DMS114 treated with DMSO at 0.1 percent for 48 hours (cell line): ENCODE data around the gene USP49.
A peak's percentile ranks its signal among the peaks of the same experiment; 100 is the strongest.
"Not testable (repeated sequence)": the region's sequence is repeated elsewhere in the genome, so short reads cannot be mapped to it uniquely, and the experiment has no call there.

Experiments used
- DNase-seq: peaks from one replicate; lab custom pipeline; 2025; ENCODE audit not compliant: unreplicated experiment; lab: John Stamatoyannopoulos, UW

The USP49 gene

DNA sequence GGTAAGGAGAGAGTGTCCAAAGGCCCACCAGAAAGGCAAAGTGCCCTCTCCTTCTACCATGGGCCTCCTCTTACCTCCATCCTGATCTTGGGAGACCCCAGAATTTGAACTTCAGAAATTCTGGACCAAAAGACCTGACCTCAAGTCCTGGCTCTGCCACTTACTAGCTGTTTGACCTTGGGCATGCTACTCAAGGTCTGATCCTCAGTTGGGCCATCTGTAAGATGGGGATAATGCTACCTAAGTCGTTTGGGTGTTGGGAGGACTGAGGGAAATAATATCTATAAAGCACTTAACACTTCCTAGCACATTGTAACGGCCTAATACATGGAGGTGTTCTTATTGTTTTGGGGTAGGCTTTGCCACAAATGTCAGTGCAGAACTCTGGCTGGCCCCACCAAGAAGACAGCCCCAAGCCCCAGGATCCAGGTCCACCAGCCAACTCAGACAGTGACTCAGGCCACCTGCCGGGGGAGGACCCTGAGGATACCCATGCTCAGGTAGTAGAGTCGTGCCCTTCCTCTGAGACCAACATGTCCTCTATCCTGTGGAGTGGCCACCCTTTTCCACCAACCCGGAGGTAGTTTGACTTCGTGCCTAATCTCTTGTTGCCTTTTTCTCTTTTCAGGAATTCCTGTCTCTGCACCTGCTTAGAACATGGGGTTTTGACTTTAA lies 111.9 kb downstream of the USP49 start:
- DNase-seq: no peak

DNA sequence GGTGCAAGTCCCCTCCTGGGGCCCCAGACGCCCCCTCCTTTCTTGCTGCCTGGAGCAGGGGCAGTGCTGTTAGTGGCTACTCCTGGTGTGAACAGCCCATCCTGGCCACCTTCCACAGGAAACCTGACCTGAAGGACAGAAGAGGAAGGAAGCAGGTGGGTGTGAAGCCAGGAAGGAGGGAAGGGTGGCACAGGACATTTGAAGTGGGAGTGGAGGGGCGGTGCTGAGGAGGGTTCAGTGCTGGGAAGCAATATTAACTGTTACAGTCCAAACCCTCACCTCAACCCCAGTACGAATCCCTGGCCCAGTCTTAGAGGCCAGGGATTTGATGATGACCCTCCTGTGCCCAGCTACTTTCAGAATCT lies 113.8 kb downstream of the USP49 start:
- DNase-seq: no peak

DNA sequence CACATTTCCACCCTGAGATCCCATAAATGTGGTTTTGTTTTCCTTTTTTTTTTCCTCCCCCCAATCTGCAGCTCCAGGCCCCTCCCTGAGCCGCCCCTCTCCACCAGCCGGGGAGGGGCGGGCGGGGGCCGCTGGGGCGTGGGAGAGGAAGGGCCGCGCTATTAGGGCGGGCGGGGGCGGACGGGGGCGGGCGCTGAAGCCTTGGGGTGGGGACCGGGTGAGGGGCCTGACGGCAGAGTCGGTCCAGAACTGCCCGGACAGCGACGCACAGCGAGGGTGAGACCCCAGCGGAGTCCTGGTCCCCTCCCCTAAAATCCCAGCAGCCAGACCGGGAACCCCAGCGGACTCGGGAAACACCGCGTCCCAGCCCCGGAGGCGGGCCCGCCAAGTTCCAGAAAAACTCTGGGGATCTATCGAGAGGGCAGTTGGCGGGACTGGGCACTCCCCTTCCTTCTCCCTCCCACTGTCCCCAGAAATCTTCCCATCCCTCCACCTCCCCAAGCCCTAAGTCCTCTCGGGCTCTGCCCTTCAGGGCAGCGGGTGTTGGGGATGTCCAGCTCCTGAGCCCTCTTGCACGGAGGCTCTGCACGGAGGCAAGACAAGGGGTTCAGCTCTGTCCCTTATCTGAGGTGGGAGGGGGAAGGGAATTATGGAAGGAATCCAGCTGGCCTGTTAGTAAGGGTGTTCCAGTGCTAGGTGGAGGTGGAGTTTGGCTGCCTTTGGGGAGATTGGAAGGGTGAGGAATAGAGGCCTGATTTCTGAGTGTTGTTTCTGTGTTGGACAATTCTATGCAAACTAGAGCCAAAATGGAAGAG lies 114.4 kb downstream of the USP49 start, which contains the start of gene PRICKLE4:
Gene PRICKLE4 (plus strand): TSS at position 232 of the 815 bp plus-strand sequence. CDS start 2,692 bp downstream, outside the sequence.
- DNase-seq: no peak

DNA sequence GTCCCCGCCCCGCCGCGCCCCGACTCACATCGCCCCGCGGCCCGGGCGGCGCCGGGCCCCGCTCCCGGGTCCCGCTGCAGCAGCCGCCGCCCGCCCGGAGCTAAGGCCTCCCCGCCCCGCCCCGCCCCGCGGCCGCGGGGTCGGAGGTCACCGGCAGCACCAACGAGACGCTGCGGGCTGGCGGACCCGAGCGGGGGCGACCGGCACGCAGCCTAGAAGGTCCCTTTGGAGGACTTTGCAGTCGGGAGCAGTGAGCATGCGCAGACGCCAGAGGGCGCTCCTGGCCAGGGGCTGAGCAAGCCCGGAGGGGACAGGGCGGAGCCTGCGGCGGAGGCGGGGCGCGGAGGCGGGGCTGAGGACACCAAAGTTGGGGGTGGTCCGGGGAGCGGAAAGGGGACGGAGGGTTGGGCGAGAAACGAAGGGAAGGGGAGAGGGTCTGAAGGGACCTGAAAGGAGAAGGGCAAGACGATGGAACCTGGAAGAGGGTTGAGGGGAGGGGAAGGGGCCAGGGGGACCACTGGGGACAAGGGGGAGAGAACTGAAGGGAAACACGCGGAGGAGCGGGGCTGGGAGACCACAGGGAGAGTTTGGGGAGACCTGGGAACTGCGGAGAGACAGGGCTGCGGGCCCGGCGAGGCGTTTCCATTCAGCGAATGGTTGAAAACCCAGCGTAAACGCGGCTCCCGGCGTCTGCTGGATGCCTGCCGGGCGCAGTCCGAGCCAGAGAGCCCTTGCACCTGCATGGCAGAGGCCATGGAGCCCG lies 115.2 kb downstream of the USP49 start, which contains the start of gene FRS3:
Gene FRS3 (minus strand): TSS at position 113 of the 763 bp plus-strand sequence. CDS start 2,913 bp downstream, outside the sequence.
- DNase-seq: peak; percentile 91

DNA sequence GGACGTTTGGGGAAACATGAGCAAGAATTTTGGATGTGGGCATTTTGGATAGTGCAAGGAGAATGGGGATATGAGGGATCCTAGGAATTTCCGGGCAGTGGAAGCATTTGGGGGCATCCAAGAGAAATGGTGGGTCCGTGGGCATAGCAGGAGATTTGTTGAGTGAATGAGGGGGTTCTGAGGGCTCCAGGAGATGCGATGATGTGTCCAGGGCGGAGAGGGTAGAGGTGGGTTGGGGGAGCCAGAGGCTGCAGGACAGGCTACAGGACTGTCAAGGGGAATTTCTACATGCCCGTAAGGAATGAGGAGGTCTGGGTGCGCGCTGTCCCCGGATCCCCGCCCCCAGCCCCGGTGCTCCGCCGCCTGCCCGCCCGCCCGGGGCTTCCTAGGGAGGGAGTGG lies 115.8 kb downstream of the USP49 start:
- DNase-seq: no peak

DNA sequence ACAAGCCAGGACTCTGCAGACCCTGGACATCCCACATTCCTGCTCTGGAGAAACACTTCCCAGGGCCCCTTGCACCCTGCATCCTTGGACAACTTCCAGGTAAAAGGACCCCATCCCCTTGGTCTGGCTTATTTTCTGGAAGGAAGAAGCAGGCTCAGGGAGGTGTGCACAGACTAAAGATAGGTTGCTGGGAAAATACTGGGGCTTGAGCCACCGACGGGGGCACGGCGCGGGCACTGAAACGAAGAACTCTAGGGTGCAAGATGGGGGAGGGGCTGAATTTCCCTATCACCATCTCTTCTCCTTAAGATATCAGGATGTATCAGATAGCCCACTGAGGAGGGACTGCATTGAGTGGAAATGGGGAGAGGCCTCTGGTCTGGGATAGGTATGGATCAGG lies 116.3 kb downstream of the USP49 start:
- no peak for DNase-seq

DNA sequence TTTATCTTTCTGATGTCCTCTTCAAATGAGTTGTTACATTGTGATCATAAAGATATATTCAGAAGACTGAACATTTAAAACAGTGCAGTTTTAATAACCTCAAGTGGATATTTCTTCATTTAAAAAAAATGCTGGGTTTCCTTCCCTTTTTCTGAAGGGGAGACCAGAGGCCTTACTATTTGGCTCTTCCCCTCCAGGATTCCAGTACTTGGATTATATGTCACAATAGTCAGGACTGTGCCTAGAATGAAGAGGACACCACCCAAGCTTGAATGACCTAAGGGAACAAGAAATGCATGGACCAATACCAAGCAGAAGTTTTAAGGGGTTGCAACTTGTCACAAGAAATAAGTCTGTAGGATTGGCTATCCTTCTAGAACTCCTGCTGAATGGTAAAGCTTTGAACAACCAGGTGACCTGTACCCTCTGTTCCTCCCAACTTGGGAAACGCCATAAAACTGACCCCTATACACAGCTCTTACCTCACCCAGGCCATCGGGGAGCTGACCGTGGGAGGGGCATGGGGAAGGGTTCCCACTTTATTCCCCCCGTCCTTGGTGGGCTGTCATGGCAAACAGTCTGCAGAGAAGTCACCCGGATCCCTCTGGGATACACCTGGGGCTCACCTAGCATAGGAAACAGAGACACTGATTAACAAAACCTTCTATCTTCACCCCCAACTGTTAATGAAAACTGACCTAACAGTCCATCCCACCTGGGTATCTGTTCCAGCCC lies 117.5 kb downstream of the USP49 start:
- DNase-seq: no peak

DNA sequence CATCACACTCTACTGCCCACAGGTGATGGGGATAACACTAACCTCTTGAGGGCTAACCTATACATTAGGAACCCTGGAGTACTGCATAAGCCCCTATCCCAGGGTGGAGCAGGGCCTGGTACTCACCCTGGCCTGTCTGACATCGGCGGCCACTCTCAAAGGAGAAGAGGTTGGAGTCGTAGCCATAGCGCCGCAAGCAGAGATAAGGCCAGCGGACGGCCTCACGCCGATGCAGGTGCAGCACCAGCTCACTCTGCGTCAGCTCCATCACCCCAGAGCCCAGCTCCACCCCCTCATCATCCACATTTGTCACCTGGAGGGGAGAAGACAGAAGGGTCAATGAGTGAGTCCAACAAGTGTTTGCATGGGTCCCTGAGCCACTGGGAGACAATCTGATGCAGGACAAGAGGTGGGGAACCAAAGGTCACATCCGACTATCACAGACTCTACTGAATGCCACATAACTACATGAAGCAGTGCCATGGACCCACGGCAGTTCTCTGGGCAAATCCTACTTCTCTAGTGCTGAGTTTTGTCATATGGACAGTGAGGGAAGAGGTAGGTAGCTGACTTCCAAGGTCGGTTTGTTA lies 119.8 kb downstream of the USP49 start:
- no peak for DNase-seq

DNA sequence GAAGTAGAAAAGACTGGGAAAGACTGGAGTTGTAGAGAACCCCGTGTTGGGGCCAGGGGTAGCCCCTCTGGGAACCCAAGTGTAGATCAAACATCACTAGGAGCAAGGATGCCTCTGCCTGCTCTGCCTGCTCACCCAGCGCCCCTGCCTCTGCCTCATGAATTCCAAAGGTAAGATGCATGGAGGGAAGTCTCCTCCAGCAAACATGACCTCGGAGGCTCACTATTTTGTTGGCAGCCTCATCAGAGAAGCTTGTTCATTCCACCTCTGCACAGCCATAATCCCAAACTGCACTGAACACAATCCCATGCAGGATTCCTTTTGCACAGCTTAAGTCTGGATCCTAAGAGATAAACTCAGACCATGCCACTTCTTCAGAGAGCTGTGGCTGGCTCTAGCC lies 120.3 kb downstream of the USP49 start:
- no peak for DNase-seq

DNA sequence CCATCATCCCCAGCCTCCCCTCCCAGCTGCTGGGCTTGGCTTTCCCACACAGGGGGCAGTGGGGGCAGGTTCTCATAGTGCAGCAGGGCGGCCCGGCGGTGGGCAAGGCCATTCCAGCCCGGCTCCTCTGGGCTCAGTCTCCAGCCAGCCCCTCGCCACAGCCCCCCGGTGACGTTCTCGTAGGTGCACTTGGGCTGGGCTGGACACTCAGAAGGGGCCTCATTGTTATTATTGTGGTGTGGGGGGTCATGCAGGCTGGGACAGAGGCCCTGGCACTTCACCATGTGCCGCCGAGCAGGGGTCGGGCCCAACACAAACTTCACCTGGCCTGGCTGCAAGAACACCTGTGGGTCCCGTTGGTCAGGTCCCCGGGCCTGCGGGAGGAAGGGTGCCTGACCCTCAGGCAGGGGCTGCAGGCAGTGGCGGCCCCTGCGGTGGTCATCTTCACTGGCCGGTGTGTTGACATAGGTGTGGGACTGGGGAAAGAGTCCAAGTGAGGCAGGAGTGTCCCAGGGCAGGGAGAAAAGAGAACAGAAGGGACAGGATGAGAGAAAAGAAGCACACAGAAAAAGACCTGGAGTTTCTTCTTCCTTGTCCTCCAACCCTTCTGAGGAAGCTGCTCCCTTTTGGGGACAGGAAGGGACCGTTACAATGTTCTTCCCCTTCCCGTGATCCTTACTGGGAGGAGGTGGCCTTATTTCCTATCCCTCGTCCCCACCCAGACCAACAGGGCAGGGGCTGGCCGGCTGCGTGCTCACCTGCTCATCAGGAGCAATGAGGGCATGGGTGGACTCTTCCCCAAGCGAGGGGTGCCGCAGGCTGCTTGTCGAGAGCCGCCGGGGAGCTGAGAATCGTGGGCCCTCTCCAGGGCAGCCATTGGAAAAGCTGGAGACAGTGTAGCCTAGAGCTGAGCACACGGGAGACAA lies 123.9 kb downstream of the USP49 start:
- DNase-seq: no peak

DNA sequence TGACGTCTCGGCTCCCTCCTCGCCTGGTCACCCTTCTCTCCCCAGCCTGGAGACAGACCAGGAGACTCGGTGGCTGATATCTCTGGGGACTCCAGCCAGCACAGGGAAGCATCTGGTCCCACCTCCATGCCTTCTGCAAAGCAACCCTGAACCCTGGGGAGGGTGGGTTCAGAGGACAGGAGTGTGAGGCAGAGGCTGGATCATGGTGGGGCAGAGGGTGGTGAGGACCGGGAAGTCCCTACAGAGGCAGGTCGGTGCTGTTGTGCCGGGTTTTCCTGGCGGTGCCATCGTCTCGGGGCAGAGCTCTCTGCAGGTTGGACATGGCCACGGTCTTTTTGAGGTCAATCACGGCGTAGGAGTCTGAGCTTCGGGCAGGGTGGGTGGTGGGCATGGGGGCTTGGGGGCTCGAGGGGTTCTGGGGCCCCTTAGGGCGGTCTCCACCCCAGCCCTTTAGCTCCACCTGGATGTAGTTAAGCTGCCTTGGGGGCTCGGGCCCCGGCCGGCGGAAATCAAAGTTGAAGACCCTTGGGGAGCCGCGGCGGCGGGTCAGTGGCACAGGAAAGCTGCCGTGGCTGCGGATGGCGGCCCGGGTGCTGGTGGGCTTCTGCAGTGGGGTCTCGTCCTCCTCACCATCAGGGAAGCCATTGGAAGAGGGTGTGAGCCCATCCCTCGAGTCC lies 124.7 kb downstream of the USP49 start:
- no peak for DNase-seq

DNA sequence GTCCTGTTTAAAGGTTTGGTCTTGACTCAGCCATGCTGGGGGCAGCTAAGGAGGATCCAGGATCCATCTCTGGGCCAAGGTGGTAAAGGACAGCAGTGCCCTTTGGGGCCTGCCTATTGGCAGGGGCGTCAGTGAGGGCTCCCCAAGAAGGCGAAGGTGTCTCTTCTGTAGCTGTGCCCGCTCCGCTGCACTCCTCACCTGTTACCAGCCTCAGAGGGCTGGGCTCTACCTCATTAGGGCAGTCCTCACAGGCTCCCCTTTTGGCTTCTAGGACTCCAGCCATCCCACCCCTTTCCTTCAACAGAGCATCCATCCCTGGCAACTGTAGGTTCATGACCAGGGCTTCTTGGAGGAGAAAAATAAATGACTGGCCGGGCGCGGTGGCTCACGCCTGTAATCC lies 125.8 kb downstream of the USP49 start:
- DNase-seq: no peak

DNA sequence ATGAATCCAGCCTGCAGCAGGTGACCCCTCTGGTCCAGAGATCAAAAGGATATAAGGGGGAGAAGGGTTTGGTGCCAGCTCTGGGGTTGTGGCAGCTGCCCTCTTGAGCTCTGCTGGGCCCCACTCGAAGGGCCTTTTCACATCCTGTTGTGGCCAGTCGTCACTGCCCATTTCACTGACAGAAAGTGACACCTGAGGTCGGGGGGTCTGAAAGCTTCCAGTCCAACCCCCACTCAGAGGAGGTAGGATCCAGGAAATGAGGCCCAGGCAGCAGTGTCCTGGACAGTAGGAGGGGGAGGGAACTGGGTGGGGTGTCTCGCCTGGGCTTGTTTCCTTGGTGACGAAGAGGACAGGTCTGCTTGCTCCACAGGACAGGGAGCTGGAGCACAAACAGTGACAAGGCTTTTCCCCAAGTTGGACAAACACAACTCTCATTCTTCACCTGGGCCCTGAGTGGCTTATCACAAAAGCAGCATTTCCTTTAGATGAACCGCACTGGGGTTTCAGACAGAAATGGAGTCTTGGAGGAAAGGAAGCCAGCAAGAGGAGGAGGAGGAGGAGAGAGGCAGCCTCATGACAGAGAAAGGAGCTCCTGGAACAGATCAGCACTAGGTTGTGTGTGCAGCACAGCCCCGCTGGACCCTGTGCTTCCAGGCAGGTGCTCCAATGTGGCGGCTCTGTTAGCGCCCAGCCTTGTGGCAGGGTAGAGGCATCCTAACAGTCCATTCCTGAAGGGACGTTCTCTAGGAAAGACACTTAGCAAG lies 126.4 kb downstream of the USP49 start:
- no peak for DNase-seq

DNA sequence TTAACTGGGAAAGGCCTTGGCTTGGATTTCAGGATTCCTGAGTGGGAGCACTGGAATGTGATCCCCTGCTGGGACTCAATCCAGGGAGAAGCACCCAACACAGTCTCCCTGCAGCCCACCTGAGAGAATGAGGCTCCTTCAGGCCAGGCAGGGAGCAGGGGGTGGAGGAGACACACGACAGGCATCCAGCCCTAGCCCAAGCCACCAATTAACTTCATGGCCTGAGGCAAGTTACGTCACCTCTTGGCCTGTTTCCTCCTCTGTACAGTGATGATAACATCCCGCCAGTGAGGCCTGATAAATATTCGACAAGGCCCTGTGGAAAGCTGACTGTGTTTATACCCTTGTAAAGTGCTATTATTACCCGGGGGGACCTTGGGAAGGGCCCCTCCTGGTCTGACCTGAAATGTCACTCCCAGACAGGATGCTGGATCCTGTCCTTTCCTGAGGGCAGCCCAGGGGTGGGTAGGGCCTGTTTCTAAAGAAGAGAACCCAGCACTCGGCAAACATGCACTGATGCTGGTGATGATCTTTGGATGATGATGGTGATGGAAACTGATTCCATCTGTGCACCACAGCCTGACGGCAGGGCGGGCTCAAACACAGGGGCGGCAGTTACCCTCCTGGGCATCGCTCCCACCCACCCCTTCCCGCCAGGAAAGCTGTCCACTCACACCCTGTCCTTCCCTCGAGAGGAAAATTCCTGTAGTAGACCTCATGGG lies 127.9 kb downstream of the USP49 start:
- no peak for DNase-seq

DNA sequence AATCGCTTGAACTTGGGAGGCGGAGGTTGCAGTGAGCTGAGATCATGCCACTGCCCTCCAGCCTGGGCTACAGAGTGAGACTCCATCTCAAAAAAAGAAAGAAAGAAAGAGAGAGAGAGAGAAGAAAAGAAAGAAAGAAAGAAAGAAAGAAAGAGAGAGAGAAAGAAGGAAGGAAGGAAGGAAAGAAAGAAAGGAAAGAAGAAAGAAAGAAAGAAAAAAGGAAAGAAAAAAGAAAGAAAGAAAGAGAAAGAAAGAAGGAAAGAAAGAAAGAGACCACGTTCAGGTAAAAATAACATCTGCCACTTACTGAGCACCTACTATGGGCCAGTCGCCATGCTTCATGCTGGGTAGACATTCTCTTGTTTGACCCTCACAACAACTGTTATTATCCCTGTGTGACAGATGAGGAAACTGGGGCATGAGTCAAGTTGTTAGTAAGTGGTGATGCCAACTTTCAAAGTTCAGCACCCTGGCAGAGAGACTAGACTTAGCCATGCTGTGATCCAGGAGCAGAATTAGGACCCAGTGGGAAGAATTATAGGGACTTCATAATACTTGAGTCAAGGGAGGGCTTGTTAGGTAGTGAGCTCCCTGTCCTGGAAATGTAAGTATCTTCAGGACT lies 129.0 kb downstream of the USP49 start:
- not testable (repeated sequence) for DNase-seq

DNA sequence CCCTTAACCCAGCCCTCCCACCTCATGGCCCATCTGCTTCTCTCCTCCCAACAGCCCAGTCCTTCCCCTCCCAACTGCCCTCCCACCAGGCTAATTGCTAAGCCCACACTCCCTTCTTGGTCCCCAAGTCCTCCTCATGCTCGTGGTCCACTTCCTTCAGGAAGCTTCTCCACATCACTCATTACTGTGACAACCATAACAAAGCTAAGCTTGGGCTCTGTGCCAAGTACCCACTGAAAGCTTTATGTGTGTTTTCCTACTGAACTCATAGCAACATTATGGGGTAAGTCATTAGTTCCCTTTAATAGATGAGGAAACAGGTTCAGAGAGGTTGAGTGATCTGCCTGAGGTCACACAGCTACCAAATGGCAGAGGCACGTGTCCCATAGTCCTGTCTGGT lies 131.7 kb downstream of the USP49 start:
- DNase-seq: no peak

DNA sequence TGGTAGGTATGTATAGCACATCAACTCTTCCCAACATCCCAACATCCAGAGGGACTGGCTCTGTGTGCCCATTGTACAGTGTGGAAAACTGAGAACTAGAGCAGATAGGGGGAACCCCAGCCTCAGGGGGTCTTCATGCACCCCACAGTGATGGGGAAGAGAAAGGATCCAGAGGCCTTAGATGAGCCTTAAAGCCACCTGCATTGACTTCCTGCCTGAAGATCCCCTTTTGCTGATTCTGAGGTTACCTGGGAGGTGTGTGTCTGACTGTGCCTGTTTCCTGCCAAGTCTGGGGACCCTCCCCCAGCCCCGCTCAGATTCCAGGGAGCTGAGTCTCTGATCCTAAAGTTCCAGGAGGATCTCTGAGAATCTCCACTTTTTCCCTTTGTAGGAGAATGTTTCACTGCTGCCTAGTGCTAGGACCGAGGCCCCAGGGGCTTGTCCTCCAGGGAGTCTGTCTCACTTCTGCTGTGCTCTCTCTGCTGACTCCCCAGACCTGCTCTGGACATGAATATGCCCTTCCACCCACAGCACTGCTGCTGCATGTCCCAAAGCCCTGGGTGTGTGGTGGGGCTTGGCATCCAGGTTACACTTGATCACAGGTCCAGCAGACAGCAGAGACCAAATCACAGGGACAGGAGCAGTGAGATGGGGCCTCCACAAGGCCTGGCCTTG lies 135.1 kb downstream of the USP49 start:
- no peak for DNase-seq
